ENCODE results near the gene PRRT4.
A peak's percentile ranks its signal among the peaks of the same experiment; 100 is the strongest.

Gene PRRT4

GRCh38 chr7:128341733-128342132, 19.8 kb downstream of the PRRT4 start:
- 93% methylated on average over 6 of the region's 6 CpGs for WGBS
- no peak overlapping the region for H3K27ac ChIP-seq (ENCODE audit: low read depth, low read length)
- peaks cover 42% of the 10 kb centered on the region for H3K36me3 ChIP-seq (ENCODE audit: insufficient read depth, low read length)
- no peaks in the 10 kb centered on the region for H3K9me3 ChIP-seq (ENCODE audit: insufficient read depth, low read depth, low read length)
- no peaks in the 10 kb centered on the region for H3K4me1 ChIP-seq (ENCODE audit: insufficient read depth, low read length)
- H3K27me3 ChIP-seq (ENCODE audit: insufficient read depth, low read length) = no peaks in the 10 kb centered on the region
- no peak overlapping the region for H3K9ac ChIP-seq (ENCODE audit: low read depth, low read length)
- peak overlapping the region; percentile 87; the same call in 1 of the 2 replicates for H3K4me3 ChIP-seq (ENCODE audit: low read length)

- no peaks in the 10 kb centered on the region for H3K4me1 ChIP-seq (ENCODE audit: insufficient read depth, low read length)
- 94% methylated on average over 3 of the region's 3 CpGs for whole genome bisulfite sequencing
- H3K27ac ChIP-seq (ENCODE audit: low read depth, low read length) = no peak overlapping the region
- H3K27me3 ChIP-seq (ENCODE audit: insufficient read depth, low read length) = no peaks in the 10 kb centered on the region
- H3K4me3 ChIP-seq (ENCODE audit: low read length) = no peak overlapping the region
- no peak overlapping the region for H3K9ac ChIP-seq (ENCODE audit: low read depth, low read length)
- no peaks in the 10 kb centered on the region for H3K9me3 ChIP-seq (ENCODE audit: insufficient read depth, low read depth, low read length)
- peaks cover 93% of the 10 kb centered on the region for H3K36me3 ChIP-seq (ENCODE audit: insufficient read depth, low read length)
Measured at GRCh38 chr7:128335730-128336129, 25.8 kb downstream of the PRRT4 start.

- H3K27ac ChIP-seq (ENCODE audit: low read depth, low read length) = no peak overlapping the region
- no peaks in the 10 kb centered on the region for H3K9me3 ChIP-seq (ENCODE audit: insufficient read depth, low read depth, low read length)
- no peak overlapping the region for H3K4me3 ChIP-seq (ENCODE audit: low read length)
- no peaks in the 10 kb centered on the region for H3K27me3 ChIP-seq (ENCODE audit: insufficient read depth, low read length)
- peaks cover 91% of the 10 kb centered on the region for H3K36me3 ChIP-seq (ENCODE audit: insufficient read depth, low read length)
- H3K9ac ChIP-seq (ENCODE audit: low read depth, low read length) = no peak overlapping the region
- H3K4me1 ChIP-seq (ENCODE audit: insufficient read depth, low read length) = no peaks in the 10 kb centered on the region
- 96% methylated on average over 9 of the region's 9 CpGs for WGBS
Measured at GRCh38 chr7:128324368-128324680, 37.2 kb downstream of the PRRT4 start.

GRCh38 chr7:128323459-128324367, 37.8 kb downstream of the PRRT4 start:
- Histone ChIP-seq H3K4me1 (ENCODE audit: insufficient read depth, low read length) (no peaks in the 10 kb centered on the region), H3K27me3 (ENCODE audit: insufficient read depth, low read length) (no peaks in the 10 kb centered on the region), H3K9ac (ENCODE audit: low read depth, low read length) (no peak overlapping the region), H3K27ac (ENCODE audit: low read depth, low read length) (no peak overlapping the region), H3K36me3 (ENCODE audit: insufficient read depth, low read length) (peaks cover 92% of the 10 kb centered on the region), H3K9me3 (ENCODE audit: insufficient read depth, low read depth, low read length) (no peaks in the 10 kb centered on the region), H3K4me3 (ENCODE audit: low read length) (no peak overlapping the region)
- 96% methylated on average over 10 of the region's 10 CpGs for WGBS

GRCh38 chr7:128323040-128323439, 38.5 kb downstream of the PRRT4 start:
- no peaks in the 10 kb centered on the region for H3K27me3 ChIP-seq (ENCODE audit: insufficient read depth, low read length)
- H3K27ac ChIP-seq (ENCODE audit: low read depth, low read length) = no peak overlapping the region
- no peak overlapping the region for H3K9ac ChIP-seq (ENCODE audit: low read depth, low read length)
- peaks cover 92% of the 10 kb centered on the region for H3K36me3 ChIP-seq (ENCODE audit: insufficient read depth, low read length)
- H3K4me3 ChIP-seq (ENCODE audit: low read length) = no peak overlapping the region
- H3K9me3 ChIP-seq (ENCODE audit: insufficient read depth, low read depth, low read length) = no peaks in the 10 kb centered on the region
- no peaks in the 10 kb centered on the region for H3K4me1 ChIP-seq (ENCODE audit: insufficient read depth, low read length)

- Histone ChIP-seq H3K4me1 (ENCODE audit: insufficient read depth, low read length) (no peaks in the 10 kb centered on the region), H3K9ac (ENCODE audit: low read depth, low read length) (no peak overlapping the region), H3K27me3 (ENCODE audit: insufficient read depth, low read length) (no peaks in the 10 kb centered on the region), H3K36me3 (ENCODE audit: insufficient read depth, low read length) (peaks cover 95% of the 10 kb centered on the region), H3K9me3 (ENCODE audit: insufficient read depth, low read depth, low read length) (no peaks in the 10 kb centered on the region), H3K4me3 (ENCODE audit: low read length) (no peak overlapping the region), H3K27ac (ENCODE audit: low read depth, low read length) (no peak overlapping the region)
- 94% methylated on average over 2 of the region's 3 CpGs for WGBS
Measured at GRCh38 chr7:128322040-128322643, 39.3 kb downstream of the PRRT4 start.

GRCh38 chr7:128321044-128321422, 40.5 kb downstream of the PRRT4 start:
- Histone ChIP-seq H3K4me3 (ENCODE audit: low read length) (no peak overlapping the region), H3K36me3 (ENCODE audit: insufficient read depth, low read length) (peaks cover 95% of the 10 kb centered on the region), H3K9ac (ENCODE audit: low read depth, low read length) (no peak overlapping the region), H3K27ac (ENCODE audit: low read depth, low read length) (no peak overlapping the region), H3K4me1 (ENCODE audit: insufficient read depth, low read length) (no peaks in the 10 kb centered on the region), H3K27me3 (ENCODE audit: insufficient read depth, low read length) (no peaks in the 10 kb centered on the region), H3K9me3 (ENCODE audit: insufficient read depth, low read depth, low read length) (no peaks in the 10 kb centered on the region)
- WGBS = 96% methylated on average over 5 of the region's 5 CpGs

- no peak overlapping the region for H3K9ac ChIP-seq (ENCODE audit: low read depth, low read length)
- no peaks in the 10 kb centered on the region for H3K27me3 ChIP-seq (ENCODE audit: insufficient read depth, low read length)
- H3K9me3 ChIP-seq (ENCODE audit: insufficient read depth, low read depth, low read length) = no peaks in the 10 kb centered on the region
- H3K4me3 ChIP-seq (ENCODE audit: low read length) = no peak overlapping the region
- 95% methylated on average over 4 of the region's 5 CpGs for WGBS
- H3K4me1 ChIP-seq (ENCODE audit: insufficient read depth, low read length) = no peaks in the 10 kb centered on the region
- H3K27ac ChIP-seq (ENCODE audit: low read depth, low read length) = no peak overlapping the region
- H3K36me3 ChIP-seq (ENCODE audit: insufficient read depth, low read length) = peaks cover 95% of the 10 kb centered on the region
Measured at GRCh38 chr7:128318691-128319090, 42.8 kb downstream of the PRRT4 start.

GRCh38 chr7:128311013-128311412, 50.5 kb downstream of the PRRT4 start:
- peaks cover 95% of the 10 kb centered on the region for H3K36me3 ChIP-seq (ENCODE audit: insufficient read depth, low read length)

GRCh38 chr7:128310499-128310898, 51.0 kb downstream of the PRRT4 start:
- 96% methylated on average over 5 of the region's 5 CpGs for WGBS
- Histone ChIP-seq H3K27ac (ENCODE audit: low read depth, low read length) (no peak overlapping the region), H3K9me3 (ENCODE audit: insufficient read depth, low read depth, low read length) (no peaks in the 10 kb centered on the region), H3K4me3 (ENCODE audit: low read length) (no peak overlapping the region), H3K4me1 (ENCODE audit: insufficient read depth, low read length) (no peaks in the 10 kb centered on the region), H3K9ac (ENCODE audit: low read depth, low read length) (no peak overlapping the region), H3K36me3 (ENCODE audit: insufficient read depth, low read length) (peaks cover 95% of the 10 kb centered on the region), H3K27me3 (ENCODE audit: insufficient read depth, low read length) (no peaks in the 10 kb centered on the region)

More at GRCh38 chr7:128311013-128311412, 50.5 kb downstream of the PRRT4 start:
- Histone ChIP-seq H3K9ac (ENCODE audit: low read depth, low read length) (no peak overlapping the region), H3K9me3 (ENCODE audit: insufficient read depth, low read depth, low read length) (no peaks in the 10 kb centered on the region), H3K4me3 (ENCODE audit: low read length) (no peak overlapping the region), H3K27me3 (ENCODE audit: insufficient read depth, low read length) (no peaks in the 10 kb centered on the region), H3K4me1 (ENCODE audit: insufficient read depth, low read length) (no peaks in the 10 kb centered on the region), H3K27ac (ENCODE audit: low read depth, low read length) (no peak overlapping the region)
- WGBS = 96% methylated on average over 3 of the region's 3 CpGs

GRCh38 chr7:128309976-128310375, 51.5 kb downstream of the PRRT4 start:
- H3K36me3 ChIP-seq (ENCODE audit: insufficient read depth, low read length) = peaks cover 92% of the 10 kb centered on the region
- no peak overlapping the region for H3K27ac ChIP-seq (ENCODE audit: low read depth, low read length)
- no peak overlapping the region for H3K9ac ChIP-seq (ENCODE audit: low read depth, low read length)
- no peaks in the 10 kb centered on the region for H3K27me3 ChIP-seq (ENCODE audit: insufficient read depth, low read length)
- no peaks in the 10 kb centered on the region for H3K4me1 ChIP-seq (ENCODE audit: insufficient read depth, low read length)
- WGBS = 96% methylated on average over 5 of the region's 5 CpGs
- H3K9me3 ChIP-seq (ENCODE audit: insufficient read depth, low read depth, low read length) = no peaks in the 10 kb centered on the region
- no peak overlapping the region for H3K4me3 ChIP-seq (ENCODE audit: low read length)

Data from HUES64 (cell line).